HPDE6-E6E7 (cell line): ENCODE measurements around the gene RNF212B.
"Not testable (repeated sequence)": the region's sequence is repeated elsewhere in the genome, so short reads cannot be mapped to it uniquely, and the experiment has no call there.

Experiments used
- DNase-seq: peaks from one replicate; pipeline ENCODE4 v3.0.0; 2011; ENCODE audit warnings: missing footprints; ENCODE audit errors: extremely low spot score

RNF212B gene

DNA sequence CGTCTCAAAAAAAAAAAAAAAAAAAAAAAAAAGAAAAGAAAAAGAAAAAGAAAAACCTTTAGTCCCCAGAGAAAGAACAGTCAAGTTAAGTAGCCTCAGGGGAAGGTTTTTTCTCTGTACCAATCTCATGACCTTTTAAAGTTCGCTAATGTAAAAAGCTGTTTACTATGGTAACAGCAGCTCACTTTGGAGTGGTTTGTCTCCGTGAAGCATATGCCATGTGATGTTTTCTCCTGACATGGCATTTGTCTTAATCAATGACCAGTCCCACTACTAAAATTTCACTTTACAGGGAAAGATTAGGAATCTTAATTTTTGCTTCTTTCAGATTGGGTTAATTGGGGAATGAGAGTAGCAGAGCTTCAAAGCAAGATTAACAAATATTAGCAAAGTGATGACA lies 4.3 kb downstream of the RNF212B start:
- no peak for DNase-seq

DNA sequence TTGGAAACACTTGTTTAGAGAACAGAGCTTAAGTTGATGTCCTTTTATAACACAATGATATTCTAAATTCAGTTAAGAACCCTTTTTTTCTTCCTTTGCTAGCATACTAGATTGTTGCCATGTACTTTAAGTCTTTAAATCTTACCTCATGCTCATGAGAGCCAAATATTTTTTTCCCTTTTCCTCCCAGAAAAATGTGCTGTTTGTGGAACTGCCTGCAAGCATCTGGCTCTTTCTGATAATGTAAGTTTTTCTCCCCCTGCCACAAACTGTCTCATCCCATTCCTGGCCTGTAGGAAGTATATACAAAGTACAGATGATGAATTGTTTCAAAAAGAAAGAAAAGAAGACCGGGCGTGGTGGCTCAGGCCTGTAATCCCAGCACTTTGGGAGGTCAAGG lies 5.3 kb downstream of the RNF212B start:
- no peak for DNase-seq

DNA sequence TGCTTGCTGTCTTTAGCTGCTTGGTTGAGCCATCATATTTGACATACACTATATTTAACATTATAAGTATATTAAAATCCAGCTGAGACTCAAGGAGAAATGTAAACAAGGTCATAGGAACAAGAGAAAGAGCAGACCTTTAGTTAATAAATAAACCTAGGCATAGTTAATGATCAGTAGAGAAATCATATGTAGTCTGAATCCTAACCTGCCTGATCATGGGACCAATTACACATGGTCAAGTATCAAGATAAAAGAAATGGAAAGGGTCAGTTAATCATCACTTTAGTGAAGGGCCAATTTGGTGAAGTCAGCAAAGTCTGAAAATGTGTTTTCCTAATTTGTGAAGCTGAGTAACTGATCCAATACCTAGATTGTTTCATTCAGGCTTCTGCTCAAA lies 7.5 kb downstream of the RNF212B start:
- DNase-seq: no peak

DNA sequence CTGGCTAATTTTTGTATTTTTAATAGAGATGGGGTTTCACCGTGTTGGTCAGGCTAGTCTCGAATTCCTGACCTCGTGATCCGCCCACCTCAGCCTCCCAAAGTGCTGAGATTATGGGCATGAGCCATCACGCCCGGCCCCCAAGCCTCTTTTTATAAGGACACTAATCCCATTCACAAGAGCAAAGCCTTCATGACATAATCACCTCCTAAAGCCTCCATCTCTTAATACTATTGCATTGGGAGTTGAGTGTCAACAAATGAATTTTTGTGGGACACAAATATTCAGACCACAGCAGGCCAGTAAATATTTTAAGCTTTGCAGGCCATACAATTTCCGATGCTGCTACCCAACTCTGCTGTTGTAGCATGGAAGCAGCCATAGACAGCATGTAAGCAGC lies 10.9 kb downstream of the RNF212B start:
- no peak for DNase-seq

DNA sequence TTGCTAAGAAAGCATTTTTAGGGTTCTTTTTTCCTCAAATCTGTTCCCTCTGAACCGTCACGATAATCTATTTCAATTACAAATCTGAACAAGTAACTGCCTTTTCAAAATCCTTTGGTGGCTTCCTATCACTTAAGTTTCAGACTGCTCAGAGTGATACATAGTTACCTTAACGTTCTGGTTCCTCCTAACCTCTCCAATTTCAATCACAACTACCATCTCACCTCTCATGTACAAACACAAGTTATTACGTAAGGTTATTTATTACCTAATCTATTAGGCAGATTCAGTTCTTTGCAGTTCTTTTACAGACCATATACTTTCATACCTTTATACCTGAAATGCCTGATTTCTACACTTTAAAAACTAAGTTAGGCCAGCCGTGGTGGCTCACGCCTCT lies 12.1 kb downstream of the RNF212B start:
- no peak for DNase-seq

DNA sequence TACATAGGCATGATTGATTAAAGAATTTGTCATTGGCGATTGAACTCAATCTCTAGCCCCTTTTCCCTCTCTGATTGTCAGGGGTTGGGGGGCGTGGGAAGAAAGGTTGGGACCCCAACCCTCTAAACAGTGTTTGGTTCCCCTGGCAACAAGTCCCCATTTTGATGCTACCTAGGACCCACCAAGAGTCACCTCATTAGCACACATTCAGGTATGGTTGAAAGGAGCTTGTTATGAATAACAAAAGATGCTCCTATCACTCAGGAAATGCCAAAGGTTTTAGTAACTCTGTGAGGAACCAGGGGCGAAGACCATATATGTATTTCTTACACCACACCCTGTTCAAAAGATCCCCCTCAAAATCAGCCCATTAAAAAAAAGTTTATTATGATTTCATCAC lies 14.3 kb downstream of the RNF212B start:
- no peak for DNase-seq

DNA sequence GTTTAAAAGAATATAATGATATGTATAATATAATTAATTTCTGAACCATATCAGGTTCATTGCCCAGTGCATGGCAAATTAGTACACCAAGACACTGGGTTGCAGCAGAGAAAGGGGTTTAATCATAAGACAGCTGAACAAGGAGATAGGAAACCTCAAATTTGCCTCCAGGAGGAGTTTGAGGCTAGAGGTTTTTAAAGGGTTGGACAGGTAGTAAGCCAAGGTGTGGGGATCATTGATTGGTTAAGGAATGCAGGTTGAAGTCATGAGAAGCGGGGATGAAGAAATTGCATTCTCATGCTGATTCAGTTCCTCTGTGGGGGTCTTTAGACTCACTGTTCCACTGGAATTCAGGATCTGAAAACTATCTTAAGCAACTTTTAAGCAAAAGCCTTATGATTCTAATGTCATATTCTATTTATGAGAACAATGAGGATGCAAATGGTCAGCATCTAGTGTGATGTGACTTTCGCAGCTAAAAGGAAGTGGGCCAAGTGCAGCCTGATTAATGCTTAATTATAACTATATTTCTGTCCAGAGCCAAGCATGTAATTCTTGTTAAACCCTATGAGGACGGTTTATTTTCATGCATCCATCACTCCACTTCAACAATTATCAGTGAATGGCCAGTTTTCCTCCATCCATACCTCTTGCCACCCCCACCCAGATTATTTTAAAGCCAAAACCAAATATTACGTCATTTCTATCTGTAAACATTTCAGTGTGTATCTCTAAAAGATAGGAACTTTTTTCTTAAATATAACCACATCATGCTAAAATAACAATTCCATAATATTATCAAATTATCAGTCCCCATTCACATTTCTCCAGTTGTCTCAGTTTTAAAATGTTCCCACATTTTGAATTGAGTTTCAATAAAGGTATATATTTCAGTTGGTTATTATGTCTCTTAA lies 14.9 kb downstream of the RNF212B start:
- DNase-seq: no peak

DNA sequence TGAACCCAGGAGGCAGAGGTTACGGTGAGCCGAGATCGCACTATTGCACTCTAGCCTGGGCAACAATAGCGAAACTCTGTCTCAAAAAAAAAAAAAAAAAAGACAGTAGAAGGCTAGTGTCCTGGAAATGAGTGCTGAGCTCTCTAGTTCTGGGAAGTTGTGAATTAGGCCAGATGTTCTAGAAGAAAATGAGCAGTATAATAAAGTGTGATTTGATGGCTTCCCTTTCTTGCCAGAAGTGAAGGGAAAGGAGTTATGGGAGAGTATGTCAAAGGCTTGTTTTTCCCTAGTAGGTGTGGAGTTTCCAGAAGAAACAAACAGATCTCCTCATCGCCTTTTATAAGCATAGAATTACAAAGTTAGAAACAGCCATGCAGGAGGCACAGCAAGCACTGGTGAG lies 20.5 kb downstream of the RNF212B start:
- no peak for DNase-seq

DNA sequence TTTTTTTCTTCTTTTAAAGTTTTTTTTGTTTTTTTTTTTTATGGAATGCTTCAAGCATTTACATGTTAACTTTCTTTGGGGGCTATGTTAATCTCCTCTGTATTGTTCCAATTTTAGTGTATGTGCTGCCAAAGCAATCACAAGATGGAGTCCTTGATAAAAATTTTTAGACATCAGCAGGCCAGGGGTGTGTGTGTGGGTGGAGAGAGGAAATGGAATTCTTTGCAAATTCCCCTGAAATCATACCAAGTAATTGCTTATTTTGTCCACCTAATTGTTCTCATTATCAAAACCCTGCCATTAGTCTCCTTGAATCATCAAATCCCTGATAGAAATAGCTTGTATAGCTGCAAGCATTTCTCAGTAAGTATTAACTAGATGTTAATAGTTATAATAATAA lies 21.7 kb downstream of the RNF212B start:
- DNase-seq: no peak

DNA sequence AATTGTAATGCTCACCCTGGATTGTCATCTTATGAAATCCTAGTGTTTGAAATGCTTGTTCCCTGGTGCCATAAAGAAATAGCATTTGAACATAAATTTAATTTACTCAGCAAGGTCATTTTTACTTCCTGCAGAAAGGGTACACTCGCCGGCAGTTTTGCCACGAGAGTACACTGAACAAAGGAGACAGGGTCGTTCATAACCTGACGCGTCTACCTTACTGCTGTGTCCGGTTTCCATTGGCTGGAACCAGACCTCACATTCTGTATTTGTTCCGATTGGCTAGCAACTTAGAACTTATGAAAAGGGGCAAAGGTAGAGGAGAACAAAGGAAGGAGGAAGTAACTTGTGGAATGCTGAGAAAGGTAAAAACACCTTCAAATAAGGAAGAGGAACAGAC lies 23.1 kb downstream of the RNF212B start:
- not testable (repeated sequence) for DNase-seq

DNA sequence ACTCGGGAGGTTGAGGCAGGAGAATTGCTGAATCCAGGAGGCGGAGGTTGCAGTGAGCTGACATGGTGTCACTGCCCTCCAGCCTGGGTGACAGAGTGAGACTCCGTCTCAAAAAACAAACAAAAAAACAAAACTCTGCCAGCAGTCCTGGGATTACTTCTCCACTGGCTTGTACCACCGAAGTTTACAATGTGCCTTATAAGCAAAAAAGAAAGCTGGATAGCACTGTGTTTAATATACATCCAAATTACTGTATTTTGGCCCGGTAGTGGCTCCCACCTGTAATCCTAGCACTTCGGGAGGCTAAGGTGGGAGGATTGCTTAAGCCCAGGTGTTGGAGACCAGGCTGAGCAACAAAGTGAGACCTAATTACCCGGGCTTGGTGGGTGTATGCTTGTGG lies 31.5 kb downstream of the RNF212B start:
- no peak for DNase-seq

DNA sequence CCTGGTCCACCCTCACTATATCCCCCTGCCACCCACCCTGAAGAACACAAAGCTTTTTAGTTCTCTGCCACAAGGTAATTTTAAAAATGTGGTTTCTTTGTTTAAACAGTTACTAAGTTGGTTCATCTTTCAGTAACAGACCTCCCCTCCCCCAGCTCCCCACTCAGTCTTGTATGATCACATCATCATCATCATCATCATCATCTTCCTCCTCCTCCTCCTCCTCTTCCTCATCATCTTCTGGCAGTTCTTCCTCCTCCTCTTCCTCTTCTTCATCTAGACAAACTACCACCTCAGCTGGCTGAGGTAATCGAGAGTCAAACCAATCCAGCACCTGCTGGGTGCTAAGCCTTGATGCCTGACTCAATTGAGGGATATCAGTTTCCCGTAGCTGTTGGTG lies 37.7 kb downstream of the RNF212B start:
- DNase-seq: no peak

DNA sequence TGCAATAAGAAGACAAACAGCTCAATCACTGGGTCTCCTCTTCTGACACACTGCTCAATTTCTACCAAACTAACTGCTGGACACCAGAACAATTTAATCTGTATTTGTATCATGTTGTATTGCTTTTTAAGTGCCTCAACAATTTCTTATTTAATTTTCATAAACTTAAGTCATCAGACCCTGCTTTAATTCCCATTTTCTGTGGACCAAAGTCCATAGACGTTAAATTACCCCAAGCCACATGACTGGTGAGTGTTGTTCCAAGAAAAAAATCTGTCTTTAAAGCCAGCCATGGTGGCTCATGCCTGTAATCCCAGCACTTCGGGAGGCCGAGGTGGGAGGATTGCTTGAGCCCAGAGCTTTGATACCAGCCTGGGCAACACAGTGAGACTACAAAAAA lies 39.5 kb downstream of the RNF212B start:
- no peak for DNase-seq

DNA sequence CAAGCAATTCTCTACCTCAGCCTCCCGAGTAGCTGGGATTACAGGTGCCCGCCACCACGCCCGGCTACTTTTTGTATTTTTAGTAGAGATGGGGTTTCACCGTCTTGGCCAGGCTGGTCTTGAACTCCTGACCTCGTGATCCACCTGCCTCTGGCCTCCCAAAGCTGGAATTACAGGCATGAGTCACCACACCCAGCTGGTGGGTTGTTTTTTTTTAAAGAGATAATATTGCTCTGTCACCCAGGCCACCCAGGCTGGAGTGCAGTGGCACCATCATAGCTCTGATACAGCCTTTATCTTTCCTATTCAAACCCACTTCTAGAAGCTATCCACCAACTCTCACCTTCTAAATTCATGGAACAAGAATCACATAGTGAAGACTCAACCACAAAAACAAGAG lies 40.2 kb downstream of the RNF212B start:
- DNase-seq: not testable (repeated sequence)

DNA sequence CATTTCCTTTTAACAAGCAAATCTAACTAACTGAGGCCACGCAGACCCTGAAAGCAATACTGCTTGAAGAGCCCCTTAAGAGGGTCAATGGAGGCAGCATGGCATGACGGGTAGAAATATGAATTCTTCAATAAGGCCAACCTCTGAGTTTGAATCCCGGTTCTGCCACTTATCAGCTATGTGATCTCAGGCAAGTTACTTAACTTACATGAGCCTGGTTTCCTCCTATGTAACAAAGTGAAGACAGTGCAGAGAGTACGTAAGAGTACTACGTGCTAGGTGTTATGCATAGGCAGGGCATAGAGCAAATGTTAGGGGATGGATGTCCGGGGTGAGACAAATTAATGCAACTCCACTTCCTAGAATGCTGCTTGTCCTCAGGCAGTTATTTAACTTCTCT lies 43.5 kb downstream of the RNF212B start:
- no peak for DNase-seq

DNA sequence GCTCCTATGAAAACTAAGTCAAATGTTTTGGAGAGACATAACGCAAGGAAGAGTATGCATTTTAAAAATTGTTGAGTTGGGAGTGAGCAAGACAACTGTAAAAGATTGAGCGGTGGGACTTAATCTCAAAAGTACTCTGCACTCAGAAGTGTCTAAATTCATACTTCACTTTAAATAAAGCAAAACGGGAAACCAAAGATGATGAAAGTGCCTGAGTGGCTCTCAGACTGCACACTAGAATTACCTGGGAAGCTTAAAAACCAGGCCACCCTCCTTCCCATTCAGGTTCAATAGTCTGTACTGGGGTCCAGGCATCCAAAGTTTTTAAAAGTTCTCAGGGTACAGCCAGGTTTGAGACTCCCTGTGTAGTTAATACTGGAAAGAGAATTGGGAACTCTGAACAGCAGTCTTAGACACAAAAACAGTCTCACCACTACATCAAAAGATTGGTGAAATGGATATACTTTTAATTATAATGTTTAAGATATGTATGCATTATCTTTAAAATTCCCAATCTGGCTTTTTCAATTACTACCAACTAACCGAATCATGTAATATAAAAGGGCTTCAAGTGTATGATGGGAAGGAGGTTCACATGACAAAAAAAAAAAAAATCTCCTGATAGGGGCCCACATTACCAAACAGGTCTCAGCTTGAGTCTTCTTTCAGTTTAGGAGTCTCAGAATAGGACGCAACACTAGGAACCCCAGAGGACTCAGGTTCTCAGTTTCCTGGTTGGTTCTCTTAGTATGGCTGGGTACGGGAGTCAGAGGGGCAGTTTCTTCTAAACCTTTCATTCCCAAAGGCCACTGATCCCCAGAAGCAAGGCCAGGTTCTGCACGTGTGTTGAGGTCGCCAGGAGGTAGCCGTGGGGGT lies 47.2 kb downstream of the RNF212B start:
- no peak for DNase-seq

DNA sequence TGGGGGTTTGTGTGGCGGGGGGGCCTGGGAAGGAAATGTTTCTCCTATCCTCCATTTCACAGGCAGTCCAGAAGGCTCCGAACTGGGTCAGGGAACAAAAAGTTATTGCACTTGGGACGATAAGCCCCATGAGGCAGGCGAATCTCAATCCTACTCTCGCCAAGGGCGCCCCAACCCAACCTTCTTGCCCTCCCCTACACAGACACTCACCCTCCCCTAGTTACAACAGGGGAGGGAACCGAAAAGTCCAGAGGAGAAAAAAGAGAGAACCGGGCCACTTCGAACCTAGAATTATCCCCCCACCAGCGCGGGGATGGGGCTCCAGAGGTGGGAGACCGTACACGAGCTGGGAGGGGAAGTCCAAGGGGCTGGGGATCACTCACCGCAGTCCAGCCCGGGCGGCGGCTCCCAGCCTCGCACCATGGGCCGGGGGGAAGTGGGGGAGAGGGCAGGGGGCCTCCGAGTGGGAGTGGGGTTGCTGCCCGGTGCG lies 47.8 kb downstream of the RNF212B start:
- DNase-seq: no peak

DNA sequence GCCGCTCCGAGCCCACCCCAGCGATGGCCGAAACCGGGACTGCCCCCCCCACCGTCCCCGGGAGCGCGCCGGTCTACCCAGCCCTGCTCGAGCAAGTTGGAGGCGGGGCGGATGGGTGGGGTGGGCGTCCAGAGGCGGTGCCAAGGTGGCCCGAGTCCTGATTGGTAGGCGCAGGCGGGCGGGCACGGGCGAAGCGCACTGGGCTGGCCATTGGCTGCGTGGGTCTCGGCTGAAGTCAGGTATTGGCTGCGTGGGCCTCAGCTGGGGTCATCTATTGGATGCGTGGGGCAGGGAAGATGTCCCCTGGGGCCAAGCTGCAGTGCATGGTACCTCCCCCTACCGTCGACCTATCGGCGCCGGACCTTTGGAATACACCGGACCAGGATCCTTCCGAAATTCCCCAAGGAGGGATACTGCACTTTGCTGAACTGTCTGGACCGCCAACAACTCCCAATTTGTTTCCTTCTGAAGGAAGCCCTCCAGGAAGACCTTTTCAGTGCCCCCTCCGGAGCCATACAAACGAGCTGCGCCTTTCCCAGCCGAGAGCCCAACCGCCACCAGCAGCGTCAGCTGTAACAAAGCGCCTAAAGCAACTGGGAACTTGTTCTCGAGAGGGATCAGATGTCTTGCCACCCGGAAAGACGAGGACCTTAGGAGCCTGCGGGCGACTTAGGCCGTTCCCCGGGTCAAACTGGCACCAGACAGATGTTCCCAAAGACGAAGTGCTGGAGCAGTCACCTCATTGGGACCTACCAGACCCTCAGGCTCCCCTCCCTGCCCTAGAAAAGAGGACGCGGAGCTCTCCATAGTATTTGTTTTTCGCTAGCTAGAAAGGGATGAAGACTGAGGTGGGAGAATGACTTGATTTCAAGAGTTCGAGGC lies 48.5 kb downstream of the RNF212B start, which contains the start of gene HOMEZ:
Gene HOMEZ, minus strand, starts transcription at position 113 of the 882 bp plus-strand sequence. CDS start 180 bp downstream, outside the sequence.
- DNase-seq: peak; percentile 99

DNA sequence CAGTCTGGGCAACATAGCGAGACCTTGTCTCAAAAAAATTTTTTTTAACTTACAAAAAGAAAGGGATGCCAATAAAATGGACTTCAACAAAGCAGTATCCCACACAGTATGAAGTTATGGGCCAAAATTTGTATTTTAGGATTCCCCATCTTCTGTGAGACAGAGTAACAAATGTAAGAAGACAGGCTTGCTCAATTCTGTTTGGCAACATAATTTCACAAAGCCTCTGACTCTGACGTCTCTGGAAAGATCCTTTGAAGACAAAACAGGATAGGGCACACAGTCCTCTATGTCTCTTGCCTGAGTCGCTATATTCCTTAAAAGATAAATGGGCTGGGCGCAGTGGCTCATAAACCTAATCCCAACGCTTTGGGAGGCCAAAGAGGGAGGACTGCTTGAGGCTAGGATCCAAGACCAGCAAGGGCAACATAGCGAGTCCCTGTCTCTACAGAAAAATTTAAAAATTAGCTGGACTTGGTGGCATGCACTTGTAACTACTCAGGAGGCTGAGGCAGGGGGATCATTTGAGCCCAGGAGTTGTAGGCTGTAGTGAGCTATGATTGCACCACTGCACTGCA lies 49.3 kb downstream of the RNF212B start:
- no peak for DNase-seq

DNA sequence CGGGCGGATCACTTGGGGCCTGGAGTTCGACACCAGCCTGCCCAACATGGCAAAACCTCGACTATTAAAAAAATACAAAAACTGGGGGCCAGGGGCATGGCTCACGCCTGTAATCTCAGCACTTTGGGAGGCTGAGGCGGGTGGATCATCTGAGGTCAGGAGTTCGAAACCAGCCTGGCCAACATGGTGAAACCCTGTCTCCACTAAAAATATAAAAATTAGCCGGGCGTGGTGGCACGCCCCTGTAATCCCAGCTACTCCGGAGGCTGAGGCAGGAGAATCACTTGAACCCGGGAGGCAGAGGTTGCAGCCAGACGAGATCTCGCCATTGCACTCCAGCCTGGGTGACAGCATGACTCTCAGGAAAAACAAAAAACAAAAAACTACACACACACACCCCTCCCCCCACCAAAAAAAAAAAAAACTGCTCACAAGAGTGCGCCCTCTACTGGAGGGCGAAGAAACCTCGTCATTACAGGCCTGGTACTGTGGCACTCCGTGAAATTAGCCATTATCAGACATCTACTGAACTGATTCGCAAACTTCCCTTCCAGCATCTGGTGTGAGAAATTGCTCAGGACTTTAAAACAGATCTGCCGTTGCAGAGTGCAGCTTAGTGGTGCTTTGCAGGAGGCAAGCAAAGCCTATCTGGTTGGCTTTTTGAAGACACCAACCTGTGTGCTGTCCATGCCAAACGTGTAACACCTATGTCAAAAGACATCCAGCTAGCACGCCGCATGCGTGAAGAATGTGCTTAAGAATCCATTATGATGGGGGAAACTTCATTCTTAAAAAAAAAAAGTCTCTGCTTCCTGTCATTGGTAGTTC lies 57.2 kb downstream of the RNF212B start:
- no peak for DNase-seq
